ENCODE measurements around the gene PPFIBP2.

DNA sequence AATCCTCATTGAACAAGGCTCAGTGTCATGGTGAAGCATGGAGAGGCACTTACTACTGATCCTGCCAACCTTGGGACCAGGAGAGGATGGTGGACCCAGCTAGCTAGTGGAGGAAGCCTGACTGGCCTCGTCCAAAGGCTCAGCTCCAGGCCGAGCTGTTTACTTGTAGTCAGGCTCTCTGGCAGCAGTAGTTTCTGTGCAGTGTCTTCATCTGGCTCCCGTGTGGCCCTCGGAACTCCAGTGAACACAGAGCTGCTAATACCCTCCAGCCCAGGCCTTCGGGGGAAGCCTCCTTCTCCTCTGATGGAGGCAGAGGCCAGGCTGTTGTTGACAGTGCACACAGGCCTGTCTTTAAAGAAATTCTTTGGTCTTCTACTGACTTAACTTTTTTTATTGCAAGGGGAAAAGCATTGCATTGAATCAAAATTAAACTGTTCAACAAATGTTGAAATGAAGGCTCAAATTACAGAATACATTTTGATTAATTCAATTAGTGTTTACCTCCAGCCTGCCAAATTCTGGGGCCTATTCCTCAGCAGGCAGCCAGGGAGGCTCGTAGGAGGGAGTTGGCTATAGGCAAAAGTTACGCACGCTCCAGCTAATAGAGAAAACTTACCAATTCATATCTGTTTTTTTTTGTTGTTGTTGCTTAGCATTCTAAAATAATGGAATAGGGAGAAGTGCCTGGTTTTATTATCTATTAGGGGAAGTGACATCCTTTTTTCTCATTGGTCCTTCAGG, 18.8 kb downstream of the PPFIBP2 start:
- TF ChIP-seq, protein P1, sequence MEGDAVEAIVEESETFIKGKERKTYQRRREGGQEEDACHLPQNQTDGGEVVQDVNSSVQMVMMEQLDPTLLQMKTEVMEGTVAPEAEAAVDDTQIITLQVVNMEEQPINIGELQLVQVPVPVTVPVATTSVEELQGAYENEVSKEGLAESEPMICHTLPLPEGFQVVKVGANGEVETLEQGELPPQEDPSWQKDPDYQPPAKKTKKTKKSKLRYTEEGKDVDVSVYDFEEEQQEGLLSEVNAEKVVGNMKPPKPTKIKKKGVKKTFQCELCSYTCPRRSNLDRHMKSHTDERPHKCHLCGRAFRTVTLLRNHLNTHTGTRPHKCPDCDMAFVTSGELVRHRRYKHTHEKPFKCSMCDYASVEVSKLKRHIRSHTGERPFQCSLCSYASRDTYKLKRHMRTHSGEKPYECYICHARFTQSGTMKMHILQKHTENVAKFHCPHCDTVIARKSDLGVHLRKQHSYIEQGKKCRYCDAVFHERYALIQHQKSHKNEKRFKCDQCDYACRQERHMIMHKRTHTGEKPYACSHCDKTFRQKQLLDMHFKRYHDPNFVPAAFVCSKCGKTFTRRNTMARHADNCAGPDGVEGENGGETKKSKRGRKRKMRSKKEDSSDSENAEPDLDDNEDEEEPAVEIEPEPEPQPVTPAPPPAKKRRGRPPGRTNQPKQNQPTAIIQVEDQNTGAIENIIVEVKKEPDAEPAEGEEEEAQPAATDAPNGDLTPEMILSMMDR (IDR thresholded peaks at IDR 0.05): no peak
- TF ChIP-seq POLR2AphosphoS5 (IDR thresholded peaks at IDR 0.05) (no peak), POLR2A (IDR thresholded peaks at IDR 0.05; ENCODE audit: low read depth) (no peak), EP300 (IDR thresholded peaks at IDR 0.05) (no peak)

Measured in esophagus muscularis mucosa (tissue), 4 donors.